ENCODE measurements around the gene ZFHX3.

Gene ZFHX3

DNA sequence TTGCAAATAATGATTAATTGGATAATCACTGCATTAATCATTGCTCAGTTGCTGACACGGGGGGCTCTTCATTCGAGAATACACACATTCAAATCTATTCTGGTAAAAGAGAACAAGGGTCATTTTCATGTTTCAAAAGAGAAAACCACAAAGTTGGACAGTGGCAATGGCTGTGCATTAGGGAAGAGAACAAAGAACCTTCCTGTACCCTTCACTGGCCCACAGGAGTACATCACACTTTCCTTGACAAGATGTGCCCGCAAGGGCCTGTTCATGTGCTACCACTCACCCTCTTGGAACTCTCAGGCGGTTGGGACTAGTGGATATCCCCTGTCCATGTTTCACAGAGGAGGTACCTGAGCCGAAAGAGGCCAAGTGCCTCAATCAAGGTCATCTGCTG lies 223.2 kb downstream of the ZFHX3 start:
- DNase-seq (ENCODE audit: low read depth), result no peak

DNA sequence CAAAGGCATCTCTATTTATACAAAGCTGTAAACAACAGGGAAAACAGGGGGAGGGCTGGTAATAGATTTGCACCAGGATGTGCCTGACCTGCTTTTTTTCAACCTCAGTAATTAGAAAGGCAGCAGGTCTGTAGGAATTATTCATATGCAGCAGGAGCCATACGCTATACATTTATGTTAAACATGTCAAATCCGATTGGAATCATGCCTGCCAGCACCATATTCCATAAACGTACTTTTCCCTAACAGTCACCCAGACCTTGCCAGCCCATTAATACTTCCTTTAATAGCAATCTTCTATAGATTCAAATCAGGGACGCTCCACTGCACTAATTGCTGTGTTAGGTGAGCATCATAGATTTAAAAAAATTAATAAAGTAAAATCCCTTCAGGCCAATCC lies 223.9 kb downstream of the ZFHX3 start:
- no peak for DNase-seq (ENCODE audit: low read depth)

DNA sequence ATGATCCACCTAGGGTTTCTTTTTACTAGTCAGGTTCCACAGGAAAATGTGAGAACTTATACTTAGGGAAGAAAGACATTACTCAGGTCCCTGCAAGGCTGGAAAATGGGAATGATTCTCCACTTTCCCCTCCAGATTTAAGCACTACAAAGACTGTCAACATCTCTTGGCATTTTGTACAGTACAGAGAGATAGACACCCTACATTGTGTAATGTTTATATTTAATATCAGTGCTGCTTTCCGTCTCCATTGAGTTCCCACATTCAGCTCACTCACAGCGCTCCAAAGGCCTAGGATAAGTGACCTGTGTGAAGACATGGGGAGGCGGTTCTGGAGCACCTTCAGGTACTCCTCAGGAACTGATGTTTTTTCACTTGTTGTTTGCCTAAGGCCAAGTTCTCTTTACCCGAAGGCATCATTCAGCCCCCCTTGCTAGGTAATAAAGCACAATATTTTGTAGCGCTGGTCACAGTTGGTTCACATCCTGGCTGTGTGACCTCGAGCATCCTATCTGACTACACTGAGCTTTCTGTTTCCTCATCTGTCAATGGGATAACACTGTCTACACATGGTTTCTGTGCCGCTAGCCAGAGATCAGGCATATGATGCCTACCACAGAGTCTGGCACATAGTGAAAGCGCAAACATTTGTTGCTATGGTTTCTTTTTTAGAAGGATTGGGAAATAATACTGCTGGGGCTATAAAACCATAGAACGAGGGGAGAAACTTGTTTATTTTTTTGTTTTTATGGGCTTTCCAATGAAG lies 226.6 kb downstream of the ZFHX3 start:
- no peak for DNase-seq (ENCODE audit: low read depth)

DNA sequence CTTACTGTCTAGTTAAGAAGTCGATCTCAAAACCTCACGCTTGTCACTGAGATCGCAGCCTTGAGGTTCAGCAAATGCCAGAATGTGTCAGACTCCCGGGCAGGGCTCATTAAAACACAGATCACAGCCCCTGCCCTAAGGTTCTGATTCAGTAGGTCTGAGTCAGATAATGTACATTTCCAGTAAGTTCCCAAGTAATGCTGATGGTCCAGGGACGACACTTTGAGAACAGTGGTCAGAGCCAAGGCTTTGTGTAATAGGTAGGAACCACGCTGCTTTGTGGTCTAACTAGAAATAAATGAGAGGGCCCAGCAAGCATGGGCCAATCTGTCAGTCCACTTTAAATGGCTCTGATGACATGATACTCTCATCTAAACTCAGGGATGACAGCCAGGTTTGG lies 228.6 kb downstream of the ZFHX3 start:
- peak; percentile 20 for DNase-seq (ENCODE audit: low read depth)

DNA sequence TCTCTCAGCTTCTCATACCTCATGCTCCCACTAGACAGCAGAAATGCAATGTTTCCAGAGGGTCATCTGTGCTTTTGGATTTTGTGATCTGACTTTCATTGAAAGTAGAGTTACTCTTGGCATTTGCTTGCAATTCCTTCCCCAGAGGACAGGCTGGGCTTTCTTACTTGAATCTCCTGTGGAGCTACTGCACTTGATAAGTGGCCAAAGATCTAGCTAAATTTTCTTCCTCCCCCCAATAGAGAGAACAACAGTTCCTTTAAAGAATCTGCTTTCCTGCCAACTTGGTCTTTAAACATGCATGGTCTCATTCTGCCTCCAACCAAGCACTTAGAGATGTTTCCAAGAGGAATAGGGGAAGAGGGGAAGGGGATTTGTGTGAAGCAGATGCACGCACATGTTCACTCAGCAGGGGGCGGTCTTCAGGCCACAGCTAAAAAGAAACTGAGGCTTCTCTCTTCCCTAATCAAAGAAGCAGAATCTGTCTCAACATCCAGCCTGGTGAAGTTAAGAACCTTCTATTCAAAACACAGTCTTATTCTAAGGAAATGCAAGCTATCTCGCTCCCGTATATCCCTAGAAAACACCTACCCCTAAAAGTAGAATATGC lies 229.6 kb downstream of the ZFHX3 start:
- no peak for DNase-seq (ENCODE audit: low read depth)

DNA sequence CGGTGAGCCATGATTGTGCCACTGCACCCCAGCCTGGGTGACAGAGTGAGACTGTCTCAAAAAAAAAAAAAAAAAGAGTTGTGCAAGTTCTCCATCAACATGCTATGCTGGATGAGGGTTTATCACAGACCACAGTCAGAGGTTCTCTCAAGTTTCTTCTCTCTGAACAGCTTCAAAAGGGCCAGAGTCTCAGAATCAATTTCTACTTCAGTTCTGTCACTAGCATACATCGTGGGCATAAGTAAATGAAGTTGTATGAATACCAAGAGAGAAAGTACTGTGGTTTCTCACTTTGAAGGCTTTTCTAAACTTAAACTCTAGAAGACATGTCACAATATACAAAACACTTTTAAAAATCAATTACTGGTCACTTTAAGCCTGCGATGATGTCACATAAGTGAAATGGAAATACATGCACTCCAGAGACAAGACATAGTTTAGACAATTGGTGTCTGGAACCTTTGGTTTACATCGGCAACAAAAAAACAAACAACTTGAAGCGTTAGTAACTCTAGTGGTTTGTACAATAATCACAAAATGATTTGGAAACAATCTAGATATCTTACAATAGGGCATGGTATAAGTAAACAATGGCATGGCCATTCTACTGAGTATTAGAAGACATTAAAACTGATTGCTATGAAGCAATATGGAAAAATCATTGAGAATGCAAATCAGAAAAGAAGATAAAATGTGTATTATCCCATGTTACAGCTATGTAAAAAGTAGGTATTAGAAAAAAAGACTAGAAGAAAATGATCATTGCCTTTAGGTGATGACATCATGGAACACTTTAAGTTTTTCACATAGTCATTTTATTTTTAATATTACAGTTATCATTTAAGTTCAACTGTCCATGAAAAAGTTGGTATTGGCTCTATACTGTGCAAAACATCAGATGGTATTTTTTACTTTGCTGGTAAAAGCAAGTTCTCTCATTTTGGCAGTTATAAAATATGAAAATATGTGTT lies 232.3 kb downstream of the ZFHX3 start:
- no peak for DNase-seq (ENCODE audit: low read depth)

DNA sequence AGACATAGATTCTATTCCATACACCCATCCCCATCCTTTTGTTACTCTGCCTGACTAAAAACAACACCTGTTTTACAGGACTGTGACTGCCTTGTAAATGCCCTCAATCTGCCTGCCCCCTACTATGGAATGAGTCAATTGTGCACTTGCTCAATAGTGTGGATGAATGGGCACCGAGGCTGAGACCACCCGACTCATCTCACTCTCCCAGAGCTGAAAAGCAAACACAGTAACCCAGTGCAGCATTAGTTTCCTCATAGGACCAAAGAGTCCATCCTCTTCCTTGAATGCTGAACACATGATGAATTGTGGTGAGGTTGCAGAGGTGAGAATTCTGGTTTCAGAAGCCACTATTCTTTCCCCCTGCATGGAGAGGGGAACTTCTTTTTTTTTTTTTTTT lies 233.7 kb downstream of the ZFHX3 start:
- no peak for DNase-seq (ENCODE audit: low read depth)

DNA sequence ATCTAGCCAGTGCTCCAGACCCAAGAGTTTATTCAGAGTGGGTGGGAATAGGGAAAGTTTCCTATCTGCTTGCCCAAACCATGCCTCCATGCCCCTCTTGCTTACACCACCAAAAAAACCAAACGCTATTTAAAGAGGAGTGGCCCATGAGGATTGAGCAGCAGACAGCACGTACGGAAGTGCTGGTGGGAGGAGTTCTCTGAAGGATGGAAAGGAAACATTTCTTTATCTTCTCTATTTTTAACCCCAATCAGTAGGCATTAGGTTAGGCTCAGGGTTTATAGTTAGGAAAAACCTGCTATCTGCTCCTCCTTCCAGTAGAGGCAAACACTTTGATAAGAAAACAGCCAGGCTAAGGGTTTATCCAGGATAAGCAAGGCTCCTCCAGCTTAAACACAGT lies 235.3 kb downstream of the ZFHX3 start:
- DNase-seq (ENCODE audit: low read depth), result no peak

DNA sequence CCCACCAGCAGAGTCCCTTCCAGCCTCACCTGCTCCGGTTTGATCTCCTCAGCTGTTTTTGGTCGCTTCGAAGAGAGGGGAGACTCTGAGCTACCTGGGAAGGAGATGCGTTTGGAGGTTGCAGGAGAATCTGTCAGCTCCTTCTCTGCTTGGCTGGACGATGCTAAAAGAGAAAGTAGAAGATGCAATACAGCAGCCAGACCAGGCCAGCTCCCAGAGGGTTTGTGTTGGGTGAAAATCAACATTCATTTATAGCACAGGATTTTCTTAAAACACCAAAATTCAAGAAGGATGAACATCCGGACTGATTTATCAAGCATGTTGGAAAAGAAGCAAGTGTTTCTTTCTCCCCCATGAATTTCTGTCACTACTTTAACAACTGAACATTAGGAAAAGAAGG lies 236.1 kb downstream of the ZFHX3 start:
- DNase-seq (ENCODE audit: low read depth), result no peak

DNA sequence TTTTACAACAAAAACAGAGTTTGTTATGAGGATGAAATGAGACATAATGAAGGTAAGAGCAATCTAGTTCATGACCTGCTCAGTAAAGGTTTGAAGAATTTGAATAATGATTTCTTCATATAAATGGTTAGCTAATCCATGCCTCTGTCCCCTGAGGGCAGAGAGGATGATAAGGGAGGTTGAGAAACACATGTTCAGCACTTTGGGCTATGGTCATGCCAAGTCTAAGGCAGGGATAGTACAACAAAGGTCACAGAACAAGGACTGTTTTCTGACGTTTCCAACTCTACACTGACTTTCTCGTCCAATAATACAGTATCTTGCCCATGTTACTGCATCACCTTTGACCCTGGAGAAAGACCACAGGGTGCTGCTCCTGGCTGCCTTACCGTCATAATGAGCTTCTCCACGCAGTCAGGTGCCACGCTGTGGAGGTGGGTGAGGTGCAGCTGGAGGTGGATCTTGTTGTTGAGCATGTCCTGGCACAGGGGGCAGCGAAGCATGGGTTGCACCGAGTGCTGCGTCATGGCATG lies 236.7 kb downstream of the ZFHX3 start:
- no peak for DNase-seq (ENCODE audit: low read depth)

DNA sequence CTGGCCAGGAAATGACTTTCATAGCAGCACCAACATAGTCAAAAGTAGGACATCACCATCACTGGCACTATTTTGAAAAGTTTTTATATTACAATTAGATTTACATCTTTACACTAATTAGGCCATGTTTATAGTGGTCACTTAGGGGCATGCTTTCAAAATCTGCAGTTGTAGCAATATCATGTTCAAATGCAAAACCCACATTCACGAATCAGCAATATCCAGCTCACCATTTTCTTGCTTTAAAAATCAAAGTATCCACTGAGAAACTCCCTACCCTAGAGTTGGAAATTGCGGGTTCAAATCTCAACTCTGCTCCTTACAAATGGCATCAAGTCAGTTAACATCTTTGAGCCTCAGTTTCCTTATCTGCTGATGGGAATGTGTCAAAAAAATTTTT lies 237.4 kb downstream of the ZFHX3 start:
- DNase-seq (ENCODE audit: low read depth), result no peak

DNA sequence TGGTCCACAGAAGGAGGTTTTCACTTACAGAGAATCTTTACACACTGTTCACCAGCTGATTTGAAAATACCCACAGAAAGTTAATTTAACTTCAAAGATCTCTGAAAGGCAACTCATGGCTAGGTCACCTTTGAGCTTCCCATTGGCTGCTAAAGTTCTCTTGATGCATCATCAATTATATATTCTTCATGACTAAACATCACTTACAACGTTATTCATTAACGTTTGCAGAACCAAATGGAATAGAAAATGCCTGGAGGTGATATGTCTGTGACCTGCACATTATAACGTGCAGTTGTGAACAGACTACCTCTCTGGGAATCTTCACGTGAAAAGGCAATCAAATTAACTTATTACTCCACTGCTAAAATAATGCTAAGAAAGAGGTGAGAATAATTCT lies 238.5 kb downstream of the ZFHX3 start:
- no peak for DNase-seq (ENCODE audit: low read depth)

DNA sequence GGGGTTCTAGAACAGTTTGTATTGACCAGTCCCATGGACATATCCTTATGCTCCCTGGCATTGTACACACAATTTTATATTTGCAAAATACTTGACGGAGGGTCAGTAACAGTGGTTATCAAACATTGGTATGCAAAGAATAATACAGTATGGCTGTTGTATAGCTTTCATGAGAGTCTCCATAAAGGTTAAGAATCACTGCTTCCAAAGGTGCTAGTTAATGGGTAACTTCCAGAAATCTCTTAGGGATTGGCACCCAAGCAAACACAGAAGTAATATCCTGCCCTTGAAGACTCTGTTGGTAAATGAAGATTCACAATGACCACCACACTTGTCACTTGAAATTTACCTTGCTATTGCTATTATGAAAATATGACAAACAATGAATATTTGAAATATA lies 239.2 kb downstream of the ZFHX3 start:
- no peak for DNase-seq (ENCODE audit: low read depth)

DNA sequence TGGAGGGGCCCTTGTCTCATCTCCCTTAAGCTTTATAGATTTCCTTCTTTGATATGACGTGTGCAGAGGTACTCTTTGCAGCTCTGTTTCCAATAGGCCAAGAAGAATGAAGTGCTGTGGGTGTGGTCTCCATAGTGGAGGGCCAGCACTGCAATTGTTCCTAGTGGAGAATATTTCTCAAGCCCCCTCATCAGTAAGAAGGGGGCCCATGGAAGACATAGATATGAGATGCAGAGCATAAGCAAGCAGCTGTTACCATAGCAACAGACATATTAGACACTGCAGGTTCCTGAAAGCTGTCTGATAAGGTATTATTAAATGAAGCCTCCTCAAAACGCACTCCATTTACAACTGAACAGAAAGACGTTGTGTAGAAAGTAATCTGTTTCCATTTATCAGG lies 240.7 kb downstream of the ZFHX3 start:
- no peak for DNase-seq (ENCODE audit: low read depth)

DNA sequence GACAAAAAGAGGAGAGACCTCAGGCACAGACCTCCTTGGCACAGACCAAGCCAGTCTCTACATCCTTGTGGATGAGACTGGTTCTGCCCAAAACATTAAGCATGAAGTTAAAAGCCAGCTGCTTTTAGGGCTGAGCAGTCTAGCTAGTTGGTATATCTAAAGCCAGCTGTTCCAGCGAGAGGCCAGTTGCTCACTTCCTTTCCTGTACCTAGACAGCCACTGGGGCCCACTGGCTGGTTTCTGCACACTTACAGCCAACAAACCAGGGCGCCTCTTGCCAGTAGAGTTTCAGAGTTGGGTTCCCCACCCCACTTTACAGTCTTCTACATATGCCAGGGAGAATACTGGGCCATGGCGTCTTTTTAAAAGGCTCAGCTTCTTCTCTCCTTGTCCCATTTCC lies 242.4 kb downstream of the ZFHX3 start:
- no peak for DNase-seq (ENCODE audit: low read depth)

DNA sequence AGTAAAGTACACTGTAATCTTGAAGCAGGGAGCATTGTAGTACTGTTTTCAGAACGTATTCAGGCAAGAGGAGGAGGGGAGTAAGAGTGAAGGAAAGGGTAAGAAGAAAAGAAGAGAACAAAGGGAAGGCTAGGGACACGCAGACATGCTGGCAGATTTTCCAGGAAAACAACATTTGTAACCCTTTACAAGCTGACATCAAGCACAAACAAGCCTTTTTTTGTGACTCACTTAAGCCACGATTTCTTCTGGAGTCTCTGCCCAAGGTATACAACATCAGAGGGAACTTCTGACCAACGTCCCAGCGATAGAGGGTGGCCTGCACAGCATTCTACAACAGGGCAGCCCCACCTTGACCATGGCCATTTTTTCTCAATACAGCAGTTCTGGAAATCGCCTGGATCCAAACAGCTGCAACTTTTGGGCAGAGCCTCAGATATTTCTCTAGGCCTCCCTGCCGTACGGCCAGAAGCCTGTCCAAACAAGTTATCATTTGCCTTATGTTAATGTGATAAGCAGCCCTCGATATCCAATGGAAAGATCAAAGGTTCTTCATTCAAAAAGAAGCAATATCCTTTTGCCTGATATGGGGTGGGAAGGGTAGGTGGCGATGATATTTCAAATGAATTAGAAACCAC lies 247.3 kb downstream of the ZFHX3 start:
- no peak for DNase-seq (ENCODE audit: low read depth)

DNA sequence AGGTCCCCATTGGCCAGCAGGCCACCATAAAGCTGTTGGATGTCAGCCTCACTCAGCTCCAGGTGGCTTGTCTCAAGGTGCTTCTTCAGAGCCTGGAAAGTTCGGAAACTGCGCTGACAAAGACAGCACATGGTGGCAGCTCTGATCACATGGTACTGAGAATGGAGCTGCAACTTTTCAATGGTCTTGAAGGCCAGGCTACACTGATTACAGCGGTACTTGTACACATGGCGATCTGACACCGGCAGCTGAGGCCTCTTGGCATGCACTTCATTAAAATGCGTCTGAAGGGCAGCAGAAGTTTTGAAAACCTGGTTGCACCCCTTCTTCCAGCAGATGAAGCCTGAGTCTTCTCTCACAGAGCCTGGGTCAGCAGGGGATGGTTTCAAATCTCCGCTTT lies 249.7 kb downstream of the ZFHX3 start:
- DNase-seq (ENCODE audit: low read depth), result no peak

DNA sequence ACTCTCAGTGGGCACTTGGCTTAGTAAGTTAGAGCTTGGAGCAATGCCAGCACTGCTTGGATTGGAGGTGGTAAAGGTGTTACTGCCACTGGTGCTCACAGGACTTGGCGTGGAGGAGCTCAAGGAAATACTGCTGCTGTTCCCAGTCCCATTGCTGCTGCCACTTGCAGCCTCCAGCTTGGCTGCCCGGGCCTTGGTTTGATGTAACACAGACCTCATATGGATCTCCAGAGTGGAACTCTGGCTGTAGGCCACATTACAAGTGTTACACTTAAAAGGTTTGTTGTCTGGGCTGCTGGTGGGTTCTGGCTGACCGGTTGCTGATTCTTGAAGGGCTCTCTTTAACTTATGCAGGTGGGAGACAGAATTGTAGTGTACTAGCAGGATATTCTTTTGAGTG lies 250.3 kb downstream of the ZFHX3 start:
- DNase-seq (ENCODE audit: low read depth), result no peak

DNA sequence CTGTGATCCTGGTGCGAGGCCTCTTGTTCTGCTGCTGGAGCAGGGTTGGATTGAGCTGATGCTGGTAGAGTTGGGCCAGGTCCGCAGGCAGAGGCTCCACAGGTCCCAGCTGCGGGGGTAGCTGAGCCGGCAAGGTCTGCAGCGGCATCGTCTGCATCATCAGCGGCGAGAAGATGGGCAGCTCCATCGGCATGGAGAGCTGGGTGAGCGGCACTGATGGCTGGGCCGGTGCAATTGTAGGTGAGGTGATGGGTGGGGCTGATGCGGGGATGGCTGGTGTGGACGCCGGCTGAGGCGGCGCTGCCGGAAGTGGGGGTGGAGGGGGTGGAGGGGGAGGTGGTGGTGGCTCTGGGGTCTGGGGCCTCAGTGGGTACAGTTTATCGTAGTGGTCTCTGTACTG lies 251.7 kb downstream of the ZFHX3 start:
- DNase-seq (ENCODE audit: low read depth), result no peak

DNA sequence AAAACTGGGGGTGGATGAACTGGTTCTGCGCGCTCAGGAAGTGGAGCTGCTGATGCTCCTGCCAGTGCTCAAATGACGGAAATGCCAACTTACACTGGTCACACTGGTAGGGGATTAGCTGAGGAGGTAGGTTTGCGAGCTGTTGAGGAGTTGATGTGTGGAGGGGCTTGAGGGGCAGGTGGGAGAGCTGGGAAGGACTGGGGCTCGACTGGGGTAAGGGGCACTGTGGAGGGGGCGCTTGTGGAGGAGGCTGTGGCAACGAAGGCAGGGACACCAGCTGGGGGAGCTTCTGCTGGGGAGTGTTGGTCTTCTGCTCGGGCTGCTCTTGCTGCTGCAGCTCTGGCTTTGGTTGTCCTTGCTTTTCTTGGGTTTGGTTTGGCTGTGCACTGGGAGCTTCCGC lies 252.9 kb downstream of the ZFHX3 start:
- DNase-seq (ENCODE audit: low read depth), result no peak

DNA sequence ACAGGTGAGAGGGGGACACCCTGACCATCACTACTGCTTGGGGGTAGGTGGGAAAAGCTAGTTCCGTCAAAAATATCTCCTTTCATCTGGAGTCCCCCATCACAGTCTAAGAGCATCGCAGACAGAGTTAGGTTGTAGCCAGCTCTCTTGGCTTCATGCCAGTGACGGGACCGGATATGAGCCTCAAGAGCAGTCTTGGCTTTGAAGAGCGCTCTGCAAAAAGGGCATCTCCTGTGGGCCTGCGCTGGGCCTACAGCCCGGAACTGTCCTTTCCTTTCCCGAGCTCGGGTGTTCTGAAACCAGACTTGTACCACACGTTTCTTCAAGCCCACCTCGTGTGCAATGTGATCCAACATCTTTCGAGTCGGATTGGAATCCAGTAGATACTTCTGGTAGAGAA lies 253.6 kb downstream of the ZFHX3 start:
- no peak for DNase-seq (ENCODE audit: low read depth)

DNA sequence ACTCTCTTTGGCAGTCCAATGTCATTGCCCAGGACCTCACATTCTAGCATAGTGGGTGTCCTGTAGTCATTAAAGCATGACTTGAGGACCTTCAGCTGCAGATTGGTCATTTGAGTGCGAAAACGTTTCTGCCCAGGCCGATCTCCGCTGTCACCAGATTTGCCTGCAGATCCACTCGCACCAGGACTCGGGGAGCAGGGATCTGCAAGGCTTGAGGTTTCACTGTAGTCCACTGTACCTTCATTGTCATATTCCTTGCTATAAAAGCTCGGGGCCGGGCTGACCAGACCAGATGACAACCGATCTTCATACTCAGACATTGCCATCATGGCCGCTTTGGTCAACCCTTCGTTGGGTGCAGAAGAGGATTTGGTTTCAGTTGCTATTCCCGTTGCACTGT lies 254.2 kb downstream of the ZFHX3 start:
- no peak for DNase-seq (ENCODE audit: low read depth)

Measured in HS-5 (cell line).